Lower leg skin (tissue), 4 donors: Measurements from ENCODE around the gene NARF. TPM values are rescaled to one million over a fixed set of nuclear protein-coding genes. Genes with fewer than 3 reads are reported as not detected.

ENCODE experiments used
- DNase-seq, 2 donors: peaks; one replicate each; pipeline ENCODE4 v3.0.0-alpha.2; 2019; ENCODE audit warnings: low spot score in 2 of 2
- H3K4me3 ChIP-seq: fragments of 200-600 bp; sonication (generic); 2 replicates; pipeline ENCODE4 v1.5.1; 2017; ENCODE audit warnings: mild to moderate bottlenecking, low read depth; ENCODE audit not compliant: poor library complexity, severe bottlenecking
- CTCF ChIP-seq, 3 donors: fragments of 450-650 bp; IDR thresholded peaks; one replicate each; pipeline ENCODE4 v1.5.1; 2016; ENCODE audit warnings: antibody characterized with exemption in 3 of 3, mild to moderate bottlenecking in 3 of 3, moderate library complexity in 2 of 3
- POLR2A ChIP-seq, 2 donors: fragments of 450-650 bp; IDR thresholded peaks; one replicate each; pipeline ENCODE4 v1.6.1; 2016 to 2017; ENCODE audit warnings: antibody characterized with exemption in 2 of 2, mild to moderate bottlenecking in 1 of 2, moderate library complexity in 1 of 2
- WGBS, 2 donors: methylation state at CpG; one replicate each; pipeline ENCODE4 v1.1.5; 2018; 5-methylcytosine and 5-hydroxymethylcytosine counted together
- intact Hi-C: fragments of 100-400 bp; cut with DNase I; formaldehyde crosslinking; loops from one replicate; pipeline ENCODE4 v1.15.0; 2023; ENCODE audit warnings: low total_unique reads
- total RNA-seq, 4 donors: library from RNA; depleted of rRNA; stranded (reverse); fragments of >200 nt; gene quantifications; one replicate each; pipeline ENCODE4 v1.1.0, GENCODE V29; 2016

The NARF gene
- total RNA-seq, 4 donors from 2014 or later, result 39.9 to 59.2 (median 44.3) TPM

GRCh38 chr17:82489851-82490511 lies 31.4 kb downstream of the NARF start:
- no peak for DNase-seq
- TF ChIP-seq CTCF (IDR thresholded peaks at IDR 0.05) (no peak), POLR2A (IDR thresholded peaks at IDR 0.05) (no peak)
- intact Hi-C loops, result no loop called here
- no peak overlapping the region for H3K4me3 ChIP-seq
- WGBS, 2 donors, result 85 to 90% methylated on average over 21 of the region's 21 CpGs

DNA sequence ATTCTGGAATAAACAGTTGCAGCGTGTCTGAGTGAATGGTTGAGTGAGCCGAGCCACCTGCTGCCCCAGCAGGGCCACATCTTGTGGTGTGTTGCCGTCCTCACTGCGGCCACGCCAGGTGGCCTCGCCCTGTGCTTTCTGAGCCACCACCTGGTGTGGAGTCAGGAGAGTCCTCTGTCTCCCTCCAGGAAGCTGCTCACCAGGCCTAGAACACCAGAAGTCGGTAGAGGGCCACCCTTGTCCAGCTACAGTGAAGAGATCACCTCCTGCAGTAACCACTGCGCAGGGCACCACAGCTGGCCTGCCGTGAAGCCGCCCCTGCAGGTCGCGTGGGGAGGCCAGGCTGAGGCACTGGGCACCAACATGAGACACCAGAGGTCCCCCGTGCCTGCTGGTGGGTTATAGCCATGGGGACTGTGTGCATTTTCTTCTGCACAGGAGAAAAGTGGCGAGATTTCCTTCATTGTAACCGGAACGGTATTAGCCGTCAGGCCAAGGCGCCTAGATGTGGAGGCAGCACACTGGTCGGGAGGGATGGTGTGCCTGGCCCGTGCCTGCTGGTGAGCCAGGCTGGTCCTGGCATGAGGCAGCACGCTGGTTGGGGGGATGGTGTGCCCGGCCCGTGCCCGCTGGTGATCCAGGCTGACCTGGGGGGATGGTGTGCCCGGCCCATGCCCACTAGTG lies 32.1 kb downstream of the NARF start:
- WGBS, 2 donors, result 89 to 93% methylated on average over 20 to 25 of the region's 25 CpGs
- H3K4me3 ChIP-seq, result no peak overlapping the region
- intact Hi-C loops, result no loop called here
- DNase-seq, result no peak
- no peak for TF ChIP-seq CTCF (IDR thresholded peaks at IDR 0.05)
- no peak for TF ChIP-seq POLR2A (IDR thresholded peaks at IDR 0.05)

GRCh38 chr17:82491196-82491530 lies 32.6 kb downstream of the NARF start:
- 79 to 94% methylated on average over 7 to 10 of the region's 10 CpGs for WGBS, 2 donors
- intact Hi-C loops, result no loop called here
- no peak for TF ChIP-seq CTCF (IDR thresholded peaks at IDR 0.05)
- TF ChIP-seq POLR2A (IDR thresholded peaks at IDR 0.05), result no peak
- no peak for DNase-seq
- no peak overlapping the region for H3K4me3 ChIP-seq

GRCh38 chr17:82491533-82491932 lies 33.0 kb downstream of the NARF start:
- WGBS, 2 donors, result 86 to 99% methylated on average over 11 to 13 of the region's 15 CpGs
- intact Hi-C loops, result no loop called here
- H3K4me3 ChIP-seq, result no peak overlapping the region
- no peak for DNase-seq
- TF ChIP-seq POLR2A (IDR thresholded peaks at IDR 0.05), result no peak
- no peak for TF ChIP-seq CTCF (IDR thresholded peaks at IDR 0.05)

DNA sequence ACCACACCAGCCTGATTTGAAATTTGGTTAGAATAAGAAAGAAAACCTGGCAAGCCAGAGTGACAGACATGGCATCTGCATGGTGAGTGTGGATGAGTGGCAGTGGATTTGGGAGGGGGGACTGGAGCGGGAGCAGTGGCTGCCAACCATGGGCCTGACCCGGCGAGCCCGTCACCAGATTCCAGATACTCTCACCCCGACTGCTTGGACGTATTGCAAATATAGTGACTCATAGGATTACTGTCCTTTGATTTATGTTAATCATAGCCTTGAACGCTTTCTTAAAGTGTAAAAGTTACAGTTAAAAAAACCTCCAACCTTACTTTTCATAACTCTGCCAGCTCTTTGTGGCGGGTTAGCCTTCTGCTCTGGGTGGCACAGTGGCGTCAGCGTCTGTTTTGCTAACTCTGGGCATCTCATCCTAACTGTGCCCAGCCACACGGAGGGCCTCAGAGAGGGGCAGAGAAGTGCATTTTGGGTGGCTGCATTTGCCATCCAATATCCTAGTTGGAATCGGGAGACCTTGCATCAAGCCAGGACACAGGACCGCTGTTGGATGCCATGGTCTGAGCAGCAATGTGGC lies 34.2 kb downstream of the NARF start:
- 35 to 36% methylated on average over 13 of the region's 13 CpGs for WGBS, 2 donors

More for the DNA sequence above, 34.2 kb downstream of the NARF start:
- no peak for DNase-seq
- no peak for TF ChIP-seq CTCF (IDR thresholded peaks at IDR 0.05)
- no peak for TF ChIP-seq POLR2A (IDR thresholded peaks at IDR 0.05)
- H3K4me3 ChIP-seq, result no peak overlapping the region
- intact Hi-C loops, result no loop called here
